Neural crest cell (in vitro differentiated cells): ENCODE results near the gene ZNF816. TPM values are rescaled to one million over a fixed set of nuclear protein-coding genes. Genes with fewer than 3 reads are reported as not detected.

Experiments
- DNase-seq: peaks from one replicate; pipeline ENCODE4 v3.0.0; 2021; ENCODE audit warnings: low read depth, mixed read lengths, low spot score
- H3K27ac Mint-ChIP-seq: one replicate; pipeline ENCODE4 v1.8.0; 2021; ENCODE audit warnings: mild to moderate bottlenecking, mixed read lengths; ENCODE audit not compliant: unreplicated experiment
- H3K27me3 Mint-ChIP-seq: 2 replicates; pipeline ENCODE4 v1.8.0; 2021; ENCODE audit warnings: low read depth, mild to moderate bottlenecking, mixed read lengths
- H3K36me3 Mint-ChIP-seq: 2 replicates; pipeline ENCODE4 v1.8.0; 2021; ENCODE audit warnings: low read depth, mild to moderate bottlenecking, mixed read lengths
- H3K4me1 Mint-ChIP-seq: 2 replicates; pipeline ENCODE4 v1.8.0; 2021; ENCODE audit warnings: mixed read lengths
- H3K4me3 Mint-ChIP-seq: one replicate; pipeline ENCODE4 v1.8.0; 2021; ENCODE audit warnings: mild to moderate bottlenecking, mixed read lengths
- H3K9me3 Mint-ChIP-seq: 2 replicates; pipeline ENCODE4 v1.8.0; 2021; ENCODE audit warnings: mixed read lengths
- CTCF ChIP-seq: fragments of 200-600 bp; sonication (generic); conservative IDR thresholded peaks from 2 replicates; pipeline ENCODE4 v1.5.0; 2021; ENCODE audit warnings: antibody characterized with exemption, mild to moderate bottlenecking
- total RNA-seq: library from RNA; stranded (reverse); gene quantifications from 2 replicates; pipeline ENCODE4 v1.2.1, GENCODE V29; 2021

ZNF816 gene
- total RNA-seq, 1 donor from 2014 or later = 13.8 TPM

- DNase-seq = peak; percentile 83
- H3K27me3 Mint-ChIP-seq = peaks cover 8% of the 10 kb centered on the region
- peaks cover 7% of the 10 kb centered on the region for H3K9me3 Mint-ChIP-seq
- H3K4me3 Mint-ChIP-seq = peak overlapping the region; percentile 90
- TF ChIP-seq CTCF = peak; percentile 87
- H3K27ac Mint-ChIP-seq = peak overlapping the region; percentile 71
- H3K4me1 Mint-ChIP-seq = peaks cover 25% of the 10 kb centered on the region
- H3K36me3 Mint-ChIP-seq = peaks cover 7% of the 10 kb centered on the region
These were observed 30.9 kb upstream of the ZNF816 start for GRCh38 chr19:52993342-52994178.

GRCh38 chr19:52992109-52993004, 29.7 kb upstream of the ZNF816 start:
- DNase-seq = no peak
- Mint-ChIP-seq H3K27ac (no peak overlapping the region), H3K27me3 (peaks cover 8% of the 10 kb centered on the region), H3K4me3 (peak overlapping the region; percentile 88), H3K4me1 (peaks cover 25% of the 10 kb centered on the region), H3K9me3 (peaks cover 5% of the 10 kb centered on the region), H3K36me3 (peaks cover 13% of the 10 kb centered on the region)
- no peak for TF ChIP-seq CTCF

GRCh38 chr19:52991484-52991883, 28.8 kb upstream of the ZNF816 start:
- DNase-seq = no peak
- H3K27me3 Mint-ChIP-seq = peaks cover 8% of the 10 kb centered on the region
- peaks cover 25% of the 10 kb centered on the region for H3K4me1 Mint-ChIP-seq
- peaks cover 10% of the 10 kb centered on the region for H3K9me3 Mint-ChIP-seq
- peak overlapping the region; percentile 88 for H3K4me3 Mint-ChIP-seq
- peaks cover 20% of the 10 kb centered on the region for H3K36me3 Mint-ChIP-seq
- no peak for TF ChIP-seq CTCF
- no peak overlapping the region for H3K27ac Mint-ChIP-seq

GRCh38 chr19:52990759-52991418, 28.2 kb upstream of the ZNF816 start:
- peaks cover 26% of the 10 kb centered on the region for H3K36me3 Mint-ChIP-seq
- H3K9me3 Mint-ChIP-seq = peaks cover 10% of the 10 kb centered on the region
- H3K27ac Mint-ChIP-seq = peak overlapping the region; percentile 27
- no peak for TF ChIP-seq CTCF
- peaks cover 8% of the 10 kb centered on the region for H3K27me3 Mint-ChIP-seq
- peaks cover 25% of the 10 kb centered on the region for H3K4me1 Mint-ChIP-seq
- H3K4me3 Mint-ChIP-seq = no peak overlapping the region
- no peak for DNase-seq

- H3K4me3 Mint-ChIP-seq = no peak overlapping the region
- H3K27me3 Mint-ChIP-seq = peaks cover 8% of the 10 kb centered on the region
- peaks cover 10% of the 10 kb centered on the region for H3K9me3 Mint-ChIP-seq
- H3K36me3 Mint-ChIP-seq = peaks cover 38% of the 10 kb centered on the region
- H3K27ac Mint-ChIP-seq = no peak overlapping the region
- DNase-seq = no peak
- no peak for TF ChIP-seq CTCF
- peaks cover 18% of the 10 kb centered on the region for H3K4me1 Mint-ChIP-seq
These were observed 25.8 kb upstream of the ZNF816 start for GRCh38 chr19:52988506-52988905.
